GM19455 (cell line): ENCODE data around the gene FAHD2A.
"Not testable (repeated sequence)": the region's sequence is repeated elsewhere in the genome, so short reads cannot be mapped to it uniquely, and the experiment has no call there.

Source experiments
- ATAC-seq: cut with Tn5 transposase; IDR thresholded peaks from one replicate; pipeline ENCODE4 v1.9.1; 2021; ENCODE audit not compliant: unreplicated experiment

The FAHD2A gene

DNA sequence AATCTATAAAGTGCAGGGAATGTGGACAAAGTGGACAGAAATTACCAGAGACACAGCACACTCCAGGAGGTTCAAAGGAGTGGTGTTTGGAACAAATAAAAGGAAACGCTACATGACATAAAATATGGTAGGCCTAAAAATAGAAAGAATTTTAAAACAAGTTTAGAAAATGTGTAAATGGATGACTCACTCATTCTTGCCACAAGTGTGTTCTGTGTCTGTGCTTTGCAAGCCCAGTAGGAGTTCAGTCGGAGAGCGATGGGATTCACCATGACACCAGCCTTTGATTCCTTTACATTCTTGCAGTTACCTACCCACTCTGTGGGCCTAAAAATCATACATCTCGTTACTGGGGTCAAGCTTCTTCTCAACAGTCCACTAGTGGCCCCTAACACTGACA lies 30.9 kb downstream of the FAHD2A start:
- not testable (repeated sequence) for ATAC-seq

DNA sequence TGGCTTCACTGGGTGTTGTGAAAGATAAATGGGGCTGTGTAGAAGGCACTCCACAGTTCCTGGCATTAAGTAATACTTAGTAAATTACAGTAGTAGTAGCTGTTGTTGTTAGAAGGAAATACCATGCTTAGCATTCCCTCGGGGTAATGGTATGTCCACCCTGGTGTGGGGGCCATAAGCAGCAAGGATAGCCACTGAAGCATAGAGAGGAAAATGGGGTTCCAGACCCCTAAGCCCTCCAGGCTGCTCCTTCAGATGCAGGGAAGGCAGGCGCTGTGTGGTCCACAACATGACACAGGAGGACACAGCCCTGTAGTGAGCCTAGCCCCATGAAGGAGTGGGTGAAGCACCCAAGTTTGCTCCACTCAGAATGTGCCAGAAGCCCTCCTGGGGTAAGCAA lies 31.5 kb downstream of the FAHD2A start:
- not testable (repeated sequence) for ATAC-seq

DNA sequence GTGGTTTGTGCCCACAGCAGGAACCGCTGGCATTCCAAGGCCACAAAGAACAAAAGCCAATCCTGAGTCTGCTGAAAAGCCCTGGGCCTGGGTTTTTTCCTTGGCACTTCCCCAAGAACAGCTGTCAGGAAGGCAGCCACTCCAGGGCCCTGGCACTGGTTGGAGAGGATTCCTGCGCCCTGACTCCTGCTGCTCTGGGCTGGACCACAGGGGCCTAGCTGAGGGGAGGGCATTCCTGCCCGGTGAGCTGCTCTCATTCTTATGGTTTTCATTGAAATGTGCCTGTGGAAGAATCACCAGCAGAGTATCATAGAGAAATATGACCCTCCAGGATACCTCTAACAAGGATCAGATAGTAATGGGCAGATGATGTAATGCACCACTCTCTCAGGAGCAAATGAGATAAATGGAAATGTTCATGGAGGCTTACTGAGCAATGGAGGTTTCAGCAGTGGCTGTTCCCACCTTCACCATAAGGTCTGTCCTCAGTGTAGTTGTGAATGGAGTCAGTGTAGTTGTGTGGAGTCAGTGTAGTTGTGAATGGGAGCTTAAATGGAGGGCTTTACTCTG lies 32.1 kb downstream of the FAHD2A start:
- not testable (repeated sequence) for ATAC-seq

DNA sequence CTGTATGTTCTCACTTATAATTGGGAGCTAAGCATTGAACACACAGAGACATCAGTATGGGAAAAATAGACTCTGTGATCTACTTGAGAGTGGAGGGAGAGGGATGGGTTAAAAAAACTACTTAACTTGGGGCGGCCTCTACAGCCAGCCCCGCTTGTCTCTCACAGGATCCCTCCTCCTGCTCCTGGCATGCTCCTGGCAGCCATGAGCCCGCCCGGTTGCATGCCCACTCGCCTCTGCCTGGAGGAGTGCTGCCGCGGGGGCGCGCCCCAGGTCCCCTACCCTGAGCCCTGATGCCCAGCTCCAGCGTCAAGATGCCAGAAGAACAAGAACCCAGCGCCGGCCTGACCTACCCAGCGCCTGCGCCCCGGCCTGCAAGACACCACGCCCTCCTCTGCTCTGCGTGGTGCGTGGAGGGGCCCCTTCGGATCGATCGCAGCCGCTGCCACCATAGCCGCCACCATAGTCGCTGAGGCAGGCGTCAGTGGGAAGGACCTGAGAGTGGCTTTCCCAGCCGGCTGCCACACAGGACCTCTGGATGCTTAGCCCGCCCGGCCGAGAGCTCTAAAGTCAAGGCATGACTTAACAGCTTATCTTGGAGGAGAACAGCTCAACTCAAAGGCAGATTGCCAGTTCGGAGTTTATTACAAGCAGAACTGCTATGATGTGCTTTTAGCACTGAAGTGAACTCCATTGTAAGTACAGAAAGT lies 32.8 kb downstream of the FAHD2A start:
- not testable (repeated sequence) for ATAC-seq

DNA sequence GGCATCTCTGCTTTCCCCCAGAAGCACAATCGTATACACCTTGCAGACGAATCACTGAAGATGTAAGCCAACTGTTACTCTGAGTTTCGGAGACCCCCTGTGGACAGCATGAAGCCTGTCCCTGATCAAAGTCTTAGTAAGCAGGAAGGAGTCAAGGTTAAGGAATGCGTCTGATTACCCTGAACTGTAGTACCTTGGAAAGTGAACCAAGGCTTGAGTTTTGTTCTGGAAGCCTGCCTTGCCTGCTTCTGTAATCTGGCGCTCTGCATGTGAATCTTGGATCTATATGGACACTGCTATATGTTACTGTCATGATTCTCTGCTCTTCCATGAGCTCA lies 33.3 kb downstream of the FAHD2A start:
- not testable (repeated sequence) for ATAC-seq

DNA sequence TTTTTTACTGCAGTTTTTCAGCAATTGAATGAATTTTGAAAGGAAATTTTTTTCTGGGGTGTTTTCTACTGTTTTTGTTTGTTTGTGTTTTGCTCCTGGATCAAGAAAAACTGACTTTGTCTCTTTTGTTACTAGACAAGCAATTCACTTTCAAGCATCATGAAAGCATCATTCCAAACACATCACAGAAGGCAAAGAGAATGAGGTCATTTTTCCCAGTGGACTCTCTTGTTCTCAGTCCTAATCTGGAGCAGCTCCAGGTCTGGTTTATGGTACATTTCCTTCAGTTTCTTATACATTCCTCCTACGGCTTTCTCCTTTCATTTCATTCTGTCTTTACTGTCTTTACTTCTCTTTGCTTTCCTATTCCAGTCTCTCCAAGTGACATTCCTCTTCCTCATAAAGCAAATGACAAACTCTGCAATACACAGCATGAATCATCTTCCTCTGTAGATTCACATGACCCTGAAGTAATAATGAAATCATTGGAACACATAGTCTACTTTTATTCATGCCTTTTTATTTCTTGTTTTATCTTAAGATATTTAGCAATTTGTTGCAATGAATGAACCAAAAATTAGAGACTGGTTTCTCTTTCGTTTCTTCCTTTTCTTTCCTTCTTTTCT lies 40.1 kb downstream of the FAHD2A start:
- not testable (repeated sequence) for ATAC-seq

DNA sequence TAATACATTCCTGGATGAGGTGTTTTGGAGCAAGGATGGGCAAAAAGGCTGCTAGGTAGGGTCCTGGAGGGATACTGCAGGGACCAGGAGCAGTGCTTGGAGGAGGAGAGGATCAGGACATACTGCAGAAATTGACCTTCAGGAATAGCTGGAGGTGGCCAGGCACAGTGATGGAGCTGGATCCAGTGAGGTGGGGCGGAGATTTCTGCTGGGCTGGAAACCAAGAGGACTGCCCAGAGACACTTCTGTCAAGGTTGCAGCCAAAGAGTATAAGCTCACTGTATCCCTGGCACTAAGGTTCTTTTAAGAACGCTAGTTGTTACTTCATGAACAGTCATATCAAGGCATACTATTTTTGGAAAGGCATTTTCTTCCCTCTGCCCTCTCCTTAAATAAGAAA lies 42.8 kb downstream of the FAHD2A start:
- ATAC-seq = not testable (repeated sequence)

DNA sequence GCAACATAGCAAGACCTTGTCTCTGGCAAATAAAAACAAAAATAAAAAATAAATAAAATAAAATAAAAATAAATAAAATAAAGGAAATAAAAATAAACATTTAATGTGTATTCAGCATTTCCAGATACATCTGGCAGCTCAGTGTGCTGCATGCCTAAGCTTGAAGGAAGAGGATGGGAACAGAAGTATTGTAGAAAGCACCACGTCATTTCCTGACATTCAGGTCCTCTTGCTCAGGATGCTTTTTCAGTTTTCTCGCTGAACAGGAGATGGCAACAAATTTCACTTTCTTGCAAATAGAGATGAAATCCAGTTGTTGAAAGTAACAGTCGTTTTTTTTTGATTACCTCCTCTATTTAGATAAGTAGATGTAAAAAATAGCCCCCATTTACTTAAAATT lies 60.8 kb downstream of the FAHD2A start:
- ATAC-seq = not testable (repeated sequence)
